DMS153 (cell line): Measurements from ENCODE around the gene TMEM205.
A peak's percentile ranks its signal among the peaks of the same experiment; 100 is the strongest.

Source experiments
- DNase-seq: peaks from one replicate; lab custom pipeline; 2025; lab: John Stamatoyannopoulos, UW

The TMEM205 gene

GRCh38 chr19:11299946-11300810, 45.9 kb downstream of the TMEM205 start:
- DNase-seq, result no peak

- no peak for DNase-seq
Measured at GRCh38 chr19:11296264-11296663, 49.8 kb downstream of the TMEM205 start.

GRCh38 chr19:11295665-11296245, 50.3 kb downstream of the TMEM205 start, which contains the start of gene TSPAN16:
TSPAN16 (plus strand) TSS chr19:11296160; CDS start chr19:11296298, 138 bp downstream.
- DNase-seq, result no peak

- DNase-seq, result no peak
Measured at GRCh38 chr19:11295180-11295579, 50.9 kb downstream of the TMEM205 start.

- peak; percentile 85 for DNase-seq
Measured at GRCh38 chr19:11293433-11294389, 52.4 kb downstream of the TMEM205 start.
